ENCODE measurements around the gene USP48. TPM values are rescaled to one million over a fixed set of nuclear protein-coding genes. Genes with fewer than 3 reads are reported as not detected.

Gene USP48
- total and polyA plus RNA-seq, 2 of the 8 experiments (the other 6 are each of a cell fraction or from before 2014, with no cell fraction given), result 12.8 to 83.5 TPM

DNA sequence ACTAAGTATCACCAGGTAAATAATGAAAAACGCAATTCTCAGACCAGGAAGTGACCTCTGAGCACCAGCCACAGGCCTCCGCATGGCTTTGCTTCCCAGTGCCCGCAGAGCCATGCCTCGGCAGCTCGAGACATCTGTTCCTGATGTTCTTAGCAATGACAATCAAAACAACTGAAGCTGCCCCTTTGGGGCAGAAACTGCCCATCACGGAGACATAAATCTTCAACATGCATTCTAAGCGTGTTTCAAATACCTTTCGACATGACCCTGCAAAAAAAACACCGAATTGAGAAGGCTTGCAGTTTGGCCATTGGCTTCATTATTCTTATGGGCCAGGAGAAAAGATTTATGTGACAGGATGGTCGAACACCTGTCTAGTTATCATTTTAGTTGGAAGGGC lies 108.0 kb downstream of the USP48 start:
- Histone ChIP-seq H3K36me3 (ENCODE audit: control insufficient read depth in 2 of 4, insufficient read depth in 4 of 4, low read length in 3 of 4) (peaks cover 0 to 14% (median 5%) of the 10 kb centered on the region in 4 experiments; a peak in 4 of 8 replicates), H2AK5ac (ENCODE audit: low read depth, low read length) (no peak overlapping the region), H3K4me3 (ENCODE audit: extremely low read depth in 1 of 4, insufficient read depth in 2 of 4, low read depth in 3 of 4, low read length in 4 of 4) (no peak overlapping the region), H4K8ac (ENCODE audit: extremely low read depth, insufficient read depth, low read length) (no peak overlapping the region), H2BK5ac (ENCODE audit: low read depth, low read length) (no peak overlapping the region), H4K20me1 (replicated peaks in 1 of 2; ENCODE audit: control insufficient read depth in 1 of 2, insufficient read depth in 2 of 2, low read length in 2 of 2) (peaks cover 0 to 2% of the 10 kb centered on the region in 2 experiments), H3K79me2 (ENCODE audit: control insufficient read depth in 1 of 2, insufficient read depth in 2 of 2, low read length in 2 of 2) (no peaks in the 10 kb centered on the region), H2AFZ (ENCODE audit: low read length) (no peak overlapping the region), H4K91ac (replicated peaks; ENCODE audit: insufficient read length, low read length) (no peak overlapping the region), H3K4me2 (ENCODE audit: insufficient read depth in 1 of 2, low read depth in 2 of 2, low read length in 2 of 2) (no peak overlapping the region), H3K23ac (ENCODE audit: insufficient read length) (no peak overlapping the region), H3K4ac (replicated peaks; ENCODE audit: insufficient read length, low read depth, low read length) (no peak overlapping the region), H3K27ac (ENCODE audit: low read depth, low read length) (no peak overlapping the region), H3K4me1 (replicated peaks in 1 of 4; ENCODE audit: control insufficient read depth in 3 of 4, insufficient read depth in 4 of 4, low read length in 3 of 4) (peaks cover 0 to 11% (median 5%) of the 10 kb centered on the region in 4 experiments; a peak in 5 of 7 replicates), H3K9ac (replicated peaks in 1 of 4; ENCODE audit: extremely low read depth in 1 of 4, low read depth in 3 of 4, low read length in 3 of 4) (no peak overlapping the region), H3K9me3 (ENCODE audit: insufficient read depth in 2 of 2, low read depth in 1 of 2, low read length in 1 of 2) (no peaks in the 10 kb centered on the region), H3K27me3 (replicated peaks in 1 of 4; ENCODE audit: control insufficient read depth in 3 of 4, extremely low read depth in 1 of 4, insufficient read depth in 3 of 4, low read length in 3 of 4) (peaks cover 0 to 8% (median 3%) of the 10 kb centered on the region in 4 experiments; a peak in 5 of 7 replicates), H3K23me2 (ENCODE audit: low read depth, low read length) (no peaks in the 10 kb centered on the region; the same call in none of the 2 replicates), H2BK12ac (ENCODE audit: low read depth, low read length) (no peak overlapping the region), H2BK20ac (ENCODE audit: low read length) (no peak overlapping the region), H4K5ac (ENCODE audit: insufficient read length, low read depth, low read length) (no peak overlapping the region), H2BK120ac (replicated peaks; ENCODE audit: low read depth, low read length) (no peak overlapping the region), H3K18ac (ENCODE audit: extremely low read depth, low read length) (no peak overlapping the region), H3K79me1 (ENCODE audit: low read depth, low read length) (no peaks in the 10 kb centered on the region), H2BK15ac (ENCODE audit: low read length) (no peak overlapping the region), H3K14ac (ENCODE audit: insufficient read length) (no peak overlapping the region), H3K56ac (replicated peaks; ENCODE audit: insufficient read length, low read depth, low read length) (no peak overlapping the region)
- CTCF ChIA-PET (ENCODE audit: partially characterized antibody), result no interaction called here
- POLR2A ChIA-PET (ENCODE audit: partially characterized antibody), result no interaction called here
- DNase-seq (ENCODE audit: low read depth in 1 of 2, low spot score in 2 of 2), result no peak
- whole genome bisulfite sequencing, 2 experiments (ENCODE audit: extremely low coverage in 1 of 2, insufficient coverage in 1 of 2, insufficient read length in 1 of 2, insufficient replicate concordance in 2 of 2, low coverage in 1 of 2, low lambda C conversion rate in 2 of 2, missing lambda C conversion rate in 1 of 2), result 88% methylated on average over 10 of the region's 10 CpGs; no CpG with 5 or more reads in 1 of the 2 experiments
- no peak for FAIRE-seq
